PC-9 (cell line): ENCODE measurements around the gene ATP12A.
A peak's percentile ranks its signal among the peaks of the same experiment; 100 is the strongest.

Experiments
- CTCF ChIP-seq: fragments of 200-600 bp; sonication (generic); conservative IDR thresholded peaks from 2 replicates; pipeline ENCODE4 v1.6.1; 2017; ENCODE audit warnings: mixed run types, antibody characterized with exemption, mild to moderate bottlenecking, moderate library complexity
- EZH2 ChIP-seq: fragments of 200-600 bp; sonication (generic); IDR thresholded peaks from 2 replicates; pipeline ENCODE4 v1.8.0; 2017; ENCODE audit warnings: antibody characterized with exemption, low read depth

- TF ChIP-seq EZH2 (no peak), CTCF (peak; percentile 82)
These were observed 8.7 kb upstream of the ATP12A start for GRCh38 chr13:24671386-24672113.
